Endothelial cell of umbilical vein (primary cell): ENCODE data around the gene AGK. TPM values are rescaled to one million over a fixed set of nuclear protein-coding genes. Genes with fewer than 3 reads are reported as not detected.

Experiments
- BruUV-seq: library from RNA; stranded (reverse); fragments of 400-500 nt; replicated peaks from 2 replicates; lab custom pipeline; 2021; lab: Mats Ljungman, UMichigan
- CTCF ChIA-PET: fragments of 300-600, 350-600 bp; sonication (Branson Sonifier 250); formaldehyde crosslinking; loops from one replicate; lab custom pipeline; 2021; ENCODE audit warnings: antibody characterized with exemption, inconsistent platforms; lab: Charles Lee
- POLR2A ChIA-PET: fragments of 300-600, 350-600 bp; sonication (Branson Sonifier 250); formaldehyde crosslinking; loops from one replicate; lab custom pipeline; 2021; ENCODE audit warnings: antibody characterized with exemption, inconsistent platforms; lab: Charles Lee
- DNase-seq: peaks from one replicate; pipeline ENCODE4 v3.0.0-alpha.2; 2011; ENCODE audit warnings: low read depth, low spot score
- FAIRE-seq: peaks from 2 replicates; lab custom pipeline; 2011; peaks lifted over from hg19 to GRCh38; lab: Jason Lieb, UNC
- H2AFZ ChIP-seq: 2 replicates; pipeline ENCODE4 v1.6.0; 2012; ENCODE audit warnings: low read depth, low read length, control low read depth, inconsistent platforms
- H3K27ac ChIP-seq: 2 replicates; pipeline ENCODE4 v1.5.1; 2011; ENCODE audit warnings: low read depth, mild to moderate bottlenecking, control low read depth, low read length, moderate library complexity; ENCODE audit not compliant: insufficient read depth
- H3K27me3 ChIP-seq, 2 experiments: 2 replicates each; pipeline versions ENCODE4 v1.6.0 to v1.6.1; 2011; ENCODE audit warnings: low read length in 2 of 2, mixed read lengths in 1 of 2; ENCODE audit not compliant: control insufficient read depth in 2 of 2, insufficient read depth in 2 of 2
- H3K36me3 ChIP-seq, 2 experiments: 2 replicates in 1 of 2; 3 replicates in 1 of 2; pipeline ENCODE4 v1.5.1; 2011; ENCODE audit warnings: low read length in 2 of 2, mild to moderate bottlenecking in 1 of 2, moderate library complexity in 1 of 2; ENCODE audit not compliant: control insufficient read depth in 2 of 2, insufficient read depth in 2 of 2; ENCODE audit errors: extremely low read depth in 1 of 2
- H3K4me1 ChIP-seq: 3 replicates; pipeline ENCODE4 v1.5.1; 2011; ENCODE audit warnings: mild to moderate bottlenecking, low read length; ENCODE audit not compliant: control insufficient read depth, insufficient read depth; ENCODE audit errors: extremely low read depth
- H3K4me2 ChIP-seq: 2 replicates; pipeline ENCODE4 v1.6.1; 2011; ENCODE audit warnings: low read length, control low read depth, mixed read lengths; ENCODE audit not compliant: insufficient read depth
- H3K4me3 ChIP-seq, 3 experiments: fragments of 200-600 bp in 1 of 3; sonication (generic), shearing (Covaris generic) in 1 of 3; replicated peaks in 1 of 3; 2 replicates each; pipeline ENCODE4 v1.5.1; 2011 to 2016; ENCODE audit warnings: control low read depth in 3 of 3, low read length in 3 of 3, mild to moderate bottlenecking in 2 of 3, inconsistent platforms in 1 of 3, low read depth in 1 of 3, moderate library complexity in 1 of 3; ENCODE audit not compliant: insufficient read depth in 1 of 3
- H3K79me2 ChIP-seq: 2 replicates; pipeline ENCODE4 v1.6.0; 2012; ENCODE audit warnings: low read length, inconsistent platforms; ENCODE audit not compliant: control insufficient read depth, insufficient read depth
- H3K9ac ChIP-seq: replicated peaks from 2 replicates; pipeline ENCODE3; 2011; ENCODE audit warnings: low read length, control low read depth; ENCODE audit not compliant: insufficient read depth; ENCODE audit errors: extremely low read depth
- H3K9me1 ChIP-seq: replicated peaks from 3 replicates; pipeline ENCODE4 v1.6.0; 2011; ENCODE audit warnings: mild to moderate bottlenecking, low read length; ENCODE audit not compliant: control insufficient read depth, insufficient read depth; ENCODE audit errors: extremely low read depth
- H3K9me3 ChIP-seq: replicated peaks from 2 replicates; pipeline ENCODE4 v1.5.1; 2012; ENCODE audit warnings: low read length, inconsistent platforms; ENCODE audit not compliant: control insufficient read depth, insufficient read depth
- H4K20me1 ChIP-seq: replicated peaks from 2 replicates; pipeline ENCODE3; 2011; ENCODE audit warnings: mild to moderate bottlenecking, low read length; ENCODE audit not compliant: control insufficient read depth, insufficient read depth; ENCODE audit errors: extremely low read depth
- EZH2 ChIP-seq: IDR thresholded peaks from 2 replicates; pipeline ENCODE4 v1.6.1; 2012; ENCODE audit warnings: borderline replicate concordance, low read depth, mild to moderate bottlenecking, moderate library complexity, low read length, inconsistent platforms; ENCODE audit not compliant: severe bottlenecking
- GATA2 ChIP-seq: IDR thresholded peaks from 2 replicates; pipeline ENCODE4 v1.7.0; 2011; ENCODE audit warnings: low read depth, mild to moderate bottlenecking, moderate library complexity, mixed read lengths, low read length; ENCODE audit not compliant: insufficient read length, insufficient read depth
- JUN ChIP-seq: IDR thresholded peaks from 2 replicates; pipeline ENCODE4 v1.6.1; 2011; ENCODE audit warnings: borderline replicate concordance, low read depth; ENCODE audit not compliant: insufficient read length, insufficient read depth
- MYC ChIP-seq: IDR thresholded peaks from one replicate; pipeline ENCODE4 v1.6.1; 2011; ENCODE audit warnings: mild to moderate bottlenecking, low read depth, low read length
- POLR2A ChIP-seq: IDR thresholded peaks from 2 replicates; pipeline ENCODE4 v1.6.1; 2012; ENCODE audit warnings: low read depth, mild to moderate bottlenecking, control low read depth, low read length
- POLR2AphosphoS5 ChIP-seq: IDR thresholded peaks from 2 replicates; pipeline ENCODE4 v1.6.1; 2012; ENCODE audit warnings: low read depth, mild to moderate bottlenecking, control low read depth, low read length, moderate library complexity; ENCODE audit not compliant: insufficient read depth
- dilution Hi-C: fragments of 300-500 bp; cut with MboI; formaldehyde crosslinking; loops from one replicate; pipeline ENCODE4 v1.15.0; 2019; ENCODE audit warnings: low sequenced_read_pairs; ENCODE audit not compliant: extremely low pct_ligation_motif_present
- intact Hi-C: fragments of 100-400 bp; cut with micrococcal nuclease; formaldehyde crosslinking; loops from one replicate; pipeline ENCODE4 v1.10.0; 2022
- polyA plus RNA-seq, 4 experiments: library from polyadenylated mRNA; depleted of rRNA in 3 of 4; stranded (reverse) in 3 of 4; unstranded in 1 of 4; fragments of >200 nt; gene quantifications; 2 replicates each; pipeline versions ENCODE4 v1.2.1 to v1.2.3, GENCODE V29; 2011 to 2012; ENCODE audit warnings: missing spikeins in 1 of 4
- total RNA-seq: library from RNA; stranded (reverse); gene quantifications from 2 replicates; pipeline ENCODE4 v1.2.3, GENCODE V29; 2021
- TF ChIP-seq, protein P1 (sequence below), 2 donors: IDR thresholded peaks; 1 replicate in 1 of 2; 2 replicates in 1 of 2; pipeline ENCODE4 v1.5.1; 2011; ENCODE audit warnings: low read length in 2 of 2, mild to moderate bottlenecking in 2 of 2, moderate library complexity in 2 of 2, control low read depth in 1 of 2, inconsistent platforms in 1 of 2, low read depth in 1 of 2; ENCODE audit not compliant: insufficient read depth in 1 of 2; ENCODE audit errors: extremely low read depth in 1 of 2

Gene AGK
- total and polyA plus RNA-seq, 2 donors (not counting 3 experiments of a cell fraction or from before 2014, with no cell fraction given): 23.6 to 34.3 TPM

DNA sequence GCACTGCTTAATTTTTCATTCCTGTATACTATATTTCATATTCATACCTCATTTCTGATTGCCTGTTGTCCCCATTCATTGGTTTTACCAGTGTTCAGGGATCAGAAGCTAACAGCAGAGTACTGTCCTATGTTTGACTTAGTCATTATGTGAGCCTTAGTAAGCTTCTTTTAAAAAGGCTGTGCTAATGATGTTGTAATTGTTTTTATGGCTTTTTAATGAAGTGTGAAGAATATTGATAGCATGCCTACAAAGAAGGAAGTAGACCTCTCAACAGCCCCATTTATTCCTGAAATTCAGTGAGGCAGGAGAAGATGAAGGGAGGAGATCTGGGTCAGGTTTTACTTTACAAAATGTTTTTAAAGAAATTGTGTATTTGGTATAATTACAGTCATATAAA, 61.7 kb downstream of the AGK start:
- H3K9ac ChIP-seq: no peak overlapping the region
- H3K9me3 ChIP-seq: no peaks in the 10 kb centered on the region
- no peaks in the 10 kb centered on the region for H3K9me1 ChIP-seq
- no peak overlapping the region for H3K4me2 ChIP-seq
- FAIRE-seq (no peak), DNase-seq (no peak)
- no peaks in the 10 kb centered on the region for H3K27me3 ChIP-seq
- H3K4me1 ChIP-seq: no peaks in the 10 kb centered on the region
- ChIA-PET POLR2A (no interaction called here), CTCF (no interaction called here)
- H4K20me1 ChIP-seq: no peaks in the 10 kb centered on the region
- intact Hi-C loops: no loop called here
- dilution Hi-C loops: no loop called here
- H3K79me2 ChIP-seq: no peaks in the 10 kb centered on the region
- no peak overlapping the region for H3K4me3 ChIP-seq
- no peak for TF ChIP-seq GATA2
- no peak for TF ChIP-seq MYC
- TF ChIP-seq JUN: no peak
- no peak for TF ChIP-seq EZH2
- no peak for TF ChIP-seq POLR2AphosphoS5
- TF ChIP-seq, protein P1, sequence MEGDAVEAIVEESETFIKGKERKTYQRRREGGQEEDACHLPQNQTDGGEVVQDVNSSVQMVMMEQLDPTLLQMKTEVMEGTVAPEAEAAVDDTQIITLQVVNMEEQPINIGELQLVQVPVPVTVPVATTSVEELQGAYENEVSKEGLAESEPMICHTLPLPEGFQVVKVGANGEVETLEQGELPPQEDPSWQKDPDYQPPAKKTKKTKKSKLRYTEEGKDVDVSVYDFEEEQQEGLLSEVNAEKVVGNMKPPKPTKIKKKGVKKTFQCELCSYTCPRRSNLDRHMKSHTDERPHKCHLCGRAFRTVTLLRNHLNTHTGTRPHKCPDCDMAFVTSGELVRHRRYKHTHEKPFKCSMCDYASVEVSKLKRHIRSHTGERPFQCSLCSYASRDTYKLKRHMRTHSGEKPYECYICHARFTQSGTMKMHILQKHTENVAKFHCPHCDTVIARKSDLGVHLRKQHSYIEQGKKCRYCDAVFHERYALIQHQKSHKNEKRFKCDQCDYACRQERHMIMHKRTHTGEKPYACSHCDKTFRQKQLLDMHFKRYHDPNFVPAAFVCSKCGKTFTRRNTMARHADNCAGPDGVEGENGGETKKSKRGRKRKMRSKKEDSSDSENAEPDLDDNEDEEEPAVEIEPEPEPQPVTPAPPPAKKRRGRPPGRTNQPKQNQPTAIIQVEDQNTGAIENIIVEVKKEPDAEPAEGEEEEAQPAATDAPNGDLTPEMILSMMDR (IDR thresholded peaks at IDR 0.05; ENCODE audit: extremely low read depth in 1 of 2, insufficient read depth in 1 of 2, low read depth in 1 of 2, low read length in 2 of 2): no peak
- H3K27ac ChIP-seq: no peak overlapping the region
- BruUV-seq: no TSS peak
- H3K36me3 ChIP-seq: peaks cover 1 to 6% of the 10 kb centered on the region in 2 experiments
- no peak overlapping the region for H2AFZ ChIP-seq

DNA sequence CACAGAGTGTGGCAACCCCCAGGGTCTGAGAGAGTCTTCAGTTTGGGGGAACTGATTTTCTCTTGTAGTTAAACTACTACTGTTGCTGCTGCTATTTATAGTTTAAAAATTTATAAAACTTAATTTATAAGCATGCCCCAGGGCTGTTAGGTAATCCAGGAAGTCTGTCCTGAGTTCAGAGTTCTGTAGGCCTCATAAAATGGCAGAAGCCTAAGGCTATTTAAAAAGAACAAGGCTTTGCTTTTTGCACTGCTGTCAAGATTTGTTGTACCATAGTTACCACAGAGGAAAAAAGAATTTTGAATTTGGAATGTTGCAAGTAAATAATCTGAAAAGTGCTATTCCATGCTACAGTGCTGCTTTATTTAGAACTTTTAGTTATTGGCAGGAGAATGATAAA, 66.1 kb downstream of the AGK start:
- H3K9me1 ChIP-seq: no peaks in the 10 kb centered on the region
- no TSS peak for BruUV-seq
- no peaks in the 10 kb centered on the region for H3K27me3 ChIP-seq
- intact Hi-C loops: no loop called here
- H3K27ac ChIP-seq: no peak overlapping the region
- FAIRE-seq: no peak
- no peaks in the 10 kb centered on the region for H3K4me1 ChIP-seq
- DNase-seq: no peak
- no peak overlapping the region for H3K9ac ChIP-seq
- dilution Hi-C loops: no loop called here
- no peak overlapping the region for H3K4me2 ChIP-seq
- ChIA-PET CTCF (no interaction called here), POLR2A (no interaction called here)
- TF ChIP-seq, protein P1 (IDR thresholded peaks at IDR 0.05; ENCODE audit: extremely low read depth in 1 of 2, insufficient read depth in 1 of 2, low read depth in 1 of 2, low read length in 2 of 2): no peak
- no peak for TF ChIP-seq POLR2A
- TF ChIP-seq EZH2: no peak
- no peak for TF ChIP-seq POLR2AphosphoS5
- no peak overlapping the region for H2AFZ ChIP-seq
- H3K79me2 ChIP-seq: no peaks in the 10 kb centered on the region
- no peaks in the 10 kb centered on the region for H3K9me3 ChIP-seq
- no peaks in the 10 kb centered on the region for H4K20me1 ChIP-seq
- peaks cover 0 to 9% of the 10 kb centered on the region in 2 experiments for H3K36me3 ChIP-seq
- no peak overlapping the region for H3K4me3 ChIP-seq
